ENCODE measurements around the gene KCNJ14. TPM values are rescaled to one million over a fixed set of nuclear protein-coding genes. Genes with fewer than 3 reads are reported as not detected.

KCNJ14 gene
- total RNA-seq, 1 donor from 2014 or later, result 1.4 TPM

- peak overlapping the region; percentile 85 for H3K4me3 Mint-ChIP-seq (ENCODE audit: unreplicated experiment)
- no peak overlapping the region for H3K27ac Mint-ChIP-seq (ENCODE audit: unreplicated experiment)
Measured at GRCh38 chr19:48495396-48495795, 40.0 kb downstream of the KCNJ14 start.

GRCh38 chr19:48496959-48497727 lies 41.8 kb downstream of the KCNJ14 start:
- DNase-seq (ENCODE audit: low read depth) (no peak), FAIRE-seq (no peak)
- H3K4me1 Mint-ChIP-seq (ENCODE audit: low read depth, unreplicated experiment), result peaks cover 7% of the 10 kb centered on the region
- peaks cover 16% of the 10 kb centered on the region for H3K27me3 Mint-ChIP-seq (ENCODE audit: low read depth, unreplicated experiment)
- peak; percentile 9 for TF ChIP-seq EZH2 (IDR thresholded peaks at IDR 0.05; ENCODE audit: insufficient read depth, low read length)
- no peak for TF ChIP-seq CTCF (IDR thresholded peaks at IDR 0.05; ENCODE audit: insufficient read depth, low read depth, low read length)
- Histone ChIP-seq H3K27ac (ENCODE audit: low read depth, low read length) (no peak overlapping the region), H4K20me1 (ENCODE audit: insufficient read depth, low read length) (no peaks in the 10 kb centered on the region), H3K4me1 (ENCODE audit: insufficient read depth, low read length) (no peaks in the 10 kb centered on the region), H3K9ac (ENCODE audit: low read length) (no peak overlapping the region), H3K9me3 (ENCODE audit: insufficient read depth, low read depth, low read length) (no peaks in the 10 kb centered on the region), H2AFZ (ENCODE audit: low read depth, low read length) (no peak overlapping the region), H3K4me2 (ENCODE audit: low read length) (no peak overlapping the region), H3K27me3 (ENCODE audit: insufficient read depth, low read length) (peaks cover 12% of the 10 kb centered on the region), H3K36me3 (ENCODE audit: insufficient read depth, low read length) (no peaks in the 10 kb centered on the region), H3K79me2 (ENCODE audit: insufficient read depth, low read length) (no peaks in the 10 kb centered on the region), H3K4me3 (ENCODE audit: insufficient read depth, low read depth, low read length) (no peak overlapping the region)
- H3K9me3 Mint-ChIP-seq (ENCODE audit: unreplicated experiment), result peaks cover 3% of the 10 kb centered on the region
- H3K36me3 Mint-ChIP-seq (ENCODE audit: low read depth, unreplicated experiment), result peaks cover 6% of the 10 kb centered on the region
- H3K4me3 Mint-ChIP-seq (ENCODE audit: unreplicated experiment), result no peak overlapping the region
- no peak overlapping the region for H3K27ac Mint-ChIP-seq (ENCODE audit: unreplicated experiment)

More at GRCh38 chr19:48495396-48495795, 40.0 kb downstream of the KCNJ14 start:
- peaks cover 7% of the 10 kb centered on the region for H3K4me1 Mint-ChIP-seq (ENCODE audit: low read depth, unreplicated experiment)
- DNase-seq (ENCODE audit: low read depth) (no peak), FAIRE-seq (no peak)
- no peak overlapping the region for H3K9ac ChIP-seq (ENCODE audit: low read length)
- H3K4me1 ChIP-seq (ENCODE audit: insufficient read depth, low read length), result no peaks in the 10 kb centered on the region
- H3K4me3 ChIP-seq (ENCODE audit: insufficient read depth, low read depth, low read length), result no peak overlapping the region
- H3K27ac ChIP-seq (ENCODE audit: low read depth, low read length), result no peak overlapping the region
- H2AFZ ChIP-seq (ENCODE audit: low read depth, low read length), result no peak overlapping the region
- no peaks in the 10 kb centered on the region for H4K20me1 ChIP-seq (ENCODE audit: insufficient read depth, low read length)
- TF ChIP-seq EZH2 (IDR thresholded peaks at IDR 0.05; ENCODE audit: insufficient read depth, low read length) (no peak), CTCF (IDR thresholded peaks at IDR 0.05; ENCODE audit: insufficient read depth, low read depth, low read length) (no peak)
- peaks cover 5% of the 10 kb centered on the region for H3K9me3 Mint-ChIP-seq (ENCODE audit: unreplicated experiment)
- H3K9me3 ChIP-seq (ENCODE audit: insufficient read depth, low read depth, low read length), result no peaks in the 10 kb centered on the region
- H3K27me3 Mint-ChIP-seq (ENCODE audit: low read depth, unreplicated experiment), result peaks cover 14% of the 10 kb centered on the region
- peaks cover 9% of the 10 kb centered on the region for H3K27me3 ChIP-seq (ENCODE audit: insufficient read depth, low read length)
- H3K36me3 Mint-ChIP-seq (ENCODE audit: low read depth, unreplicated experiment), result peaks cover 4% of the 10 kb centered on the region
- H3K36me3 ChIP-seq (ENCODE audit: insufficient read depth, low read length), result no peaks in the 10 kb centered on the region
- no peaks in the 10 kb centered on the region for H3K79me2 ChIP-seq (ENCODE audit: insufficient read depth, low read length)
- no peak overlapping the region for H3K4me2 ChIP-seq (ENCODE audit: low read length)
